T-cell (primary cell): ENCODE data around the gene KTI12. TPM values are rescaled to one million over a fixed set of nuclear protein-coding genes. Genes with fewer than 3 reads are reported as not detected.

ENCODE experiments used
- ATAC-seq, 4 experiments: fragments of 200-7000 bp in 3 of 4; fragments of 150-1000 bp in 1 of 4; cut with Tn5 transposase; replicated peaks in 1 of 4; 1 replicate in 3 of 4; 2 replicates in 1 of 4; pipeline ENCODE4 v1.10.0; 2021; ENCODE audit warnings: moderate library complexity in 3 of 4, mild to moderate bottlenecking in 2 of 4, moderate number of reproducible peaks in 1 of 4
- CTCF ChIA-PET, 2 donors: fragments of 300-600 bp; sonication (Branson Sonifier 250); formaldehyde crosslinking; loops; one replicate each; lab custom pipeline; 2022; ENCODE audit warnings: antibody characterized with exemption in 2 of 2; lab: Charles Lee
- POLR2A ChIA-PET, 2 donors: fragments of 300-600 bp; sonication (Branson Sonifier 250); formaldehyde crosslinking; loops; one replicate each; lab custom pipeline; 2022; ENCODE audit warnings: antibody characterized with exemption in 2 of 2; lab: Charles Lee
- DNase-seq, 35 experiments: peaks; one replicate each; pipeline versions ENCODE4 v3.0.0 to v3.0.0-alpha.2; 2013 to 2023
- H3K27ac ChIP-seq: one replicate; pipeline ENCODE4 v1.5.1; 2013; ENCODE audit warnings: low read length
- H3K27me3 ChIP-seq, 2 experiments: replicated peaks in 1 of 2; 1 replicate in 1 of 2; 2 replicates in 1 of 2; pipeline versions ENCODE4 v1.6.1 to v1.7.0; 2013; ENCODE audit warnings: low read length in 1 of 2, mixed read lengths in 1 of 2; ENCODE audit not compliant: control insufficient read depth in 2 of 2, insufficient read depth in 2 of 2; ENCODE audit errors: extremely low read depth in 1 of 2
- H3K36me3 ChIP-seq, 2 donors: 1 replicate in 1 of 2; 2 replicates in 1 of 2; pipeline versions ENCODE4 v1.6.1 to v1.7.0; 2013; ENCODE audit warnings: low read length in 1 of 2; ENCODE audit not compliant: control insufficient read depth in 2 of 2, insufficient read depth in 1 of 2; ENCODE audit errors: extremely low read depth in 1 of 2
- H3K4me1 ChIP-seq, 2 experiments: 1 replicate in 1 of 2; 2 replicates in 1 of 2; pipeline versions ENCODE4 v1.6.1 to v1.7.0; 2013; ENCODE audit warnings: low read length in 2 of 2, mixed read lengths in 1 of 2; ENCODE audit not compliant: insufficient read depth in 2 of 2, control insufficient read depth in 1 of 2; ENCODE audit errors: extremely low read depth in 1 of 2
- H3K4me3 ChIP-seq, 2 donors: 1 replicate in 1 of 2; 2 replicates in 1 of 2; pipeline versions ENCODE4 v1.5.1 to v1.7.0; 2013; ENCODE audit warnings: mild to moderate bottlenecking in 2 of 2, low read length in 1 of 2, moderate library complexity in 1 of 2; ENCODE audit not compliant: control insufficient read depth in 1 of 2; ENCODE audit errors: extremely low read depth in 1 of 2
- H3K9me3 ChIP-seq: 2 replicates; pipeline ENCODE4 v1.7.0; 2013
- H3K27ac Mint-ChIP-seq, 2 donors: one replicate each; pipeline ENCODE4 v1.8.0; 2020 to 2021; ENCODE audit warnings: mild to moderate bottlenecking in 2 of 2, mixed read lengths in 2 of 2
- H3K27me3 Mint-ChIP-seq, 2 donors: one replicate each; pipeline ENCODE4 v1.8.0; 2021 to 2022; ENCODE audit warnings: mixed read lengths in 2 of 2
- H3K36me3 Mint-ChIP-seq: one replicate; pipeline ENCODE4 v1.8.0; 2021; ENCODE audit warnings: mixed read lengths
- H3K4me1 Mint-ChIP-seq, 3 donors: one replicate each; pipeline ENCODE4 v1.8.0; 2020 to 2022; ENCODE audit warnings: mixed read lengths in 3 of 3, mild to moderate bottlenecking in 1 of 3
- H3K4me3 Mint-ChIP-seq, 3 donors: one replicate each; pipeline ENCODE4 v1.8.0; 2020 to 2022; ENCODE audit warnings: mild to moderate bottlenecking in 3 of 3, mixed read lengths in 3 of 3, moderate library complexity in 3 of 3
- H3K9me3 Mint-ChIP-seq, 3 donors: one replicate each; pipeline ENCODE4 v1.8.0; 2020 to 2022; ENCODE audit warnings: mixed read lengths in 3 of 3
- WGBS: methylation state at CpG from one replicate; pipeline ENCODE4 v1.1.5; 2013; ENCODE audit warnings: missing lambda C conversion rate; ENCODE audit not compliant: insufficient coverage; 5-methylcytosine and 5-hydroxymethylcytosine counted together
- total RNA-seq, 35 experiments: library from RNA in 6 of 35; stranded (reverse) in 6 of 35; fragments of 120-200 nt in 1 of 35; gene quantifications; one replicate each; pipeline versions ENCODE4 v1.2.1 to v1.2.4 and lab custom pipeline; 2013 to 2026

KTI12 gene
- total RNA-seq, 5 donors from 2014 or later (not counting 1 experiment from before 2014, with no cell fraction given), result 15.3 to 25.4 (median 18.1) TPM

- Mint-ChIP-seq H3K4me1 (no peaks in the 10 kb centered on the region), H3K27me3 (peaks cover 19 to 35% of the 10 kb centered on the region in 2 donors), H3K36me3 (no peaks in the 10 kb centered on the region), H3K27ac (no peak overlapping the region), H3K9me3 (no peaks in the 10 kb centered on the region), H3K4me3 (no peak overlapping the region)
- Histone ChIP-seq H3K9me3 (no peaks in the 10 kb centered on the region), H3K27ac (no peak overlapping the region), H3K4me3 (no peak overlapping the region), H3K4me1 (no peaks in the 10 kb centered on the region), H3K27me3 (peaks cover 3 to 5% of the 10 kb centered on the region in 2 experiments), H3K36me3 (no peaks in the 10 kb centered on the region)
- POLR2A ChIA-PET, result no interaction called here
- ATAC-seq (peak; percentile 84 to 90 (median 85)), DNase-seq (peak in 23 of 35 experiments; percentile 4 to 87 (median 25))
- CTCF ChIA-PET, result interaction anchor here in 1 of 2 donors (0.5 kb wide), 1 partner anchor 104 kb away, joined by 4 read pairs; no protein-coding TSS in a partner anchor
- 20% methylated on average over 3 of the region's 9 CpGs for WGBS
Observed at GRCh38 chr1:52002038-52002917, 31.3 kb downstream of the KTI12 start.

- H3K27me3 Mint-ChIP-seq, result peaks cover 8 to 22% of the 10 kb centered on the region in 2 donors
- WGBS, result 57% methylated on average over 1 of the region's 1 CpG
- H3K4me1 Mint-ChIP-seq, result no peaks in the 10 kb centered on the region
- ChIA-PET POLR2A (no interaction called here), CTCF (interaction anchor here in 1 of 2 donors (1.1 kb wide), 1 partner anchor 102 kb away, joined by 5 read pairs; no protein-coding TSS in a partner anchor)
- Histone ChIP-seq H3K27me3 (peaks cover 2 to 12% of the 10 kb centered on the region in 2 experiments), H3K36me3 (no peaks in the 10 kb centered on the region), H3K27ac (no peak overlapping the region), H3K4me3 (no peak overlapping the region), H3K9me3 (no peaks in the 10 kb centered on the region), H3K4me1 (no peaks in the 10 kb centered on the region)
- no peak overlapping the region for H3K27ac Mint-ChIP-seq
- H3K4me3 Mint-ChIP-seq, result no peak overlapping the region
- H3K9me3 Mint-ChIP-seq, result no peaks in the 10 kb centered on the region
- DNase-seq (no peak), ATAC-seq (no peak)
- no peaks in the 10 kb centered on the region for H3K36me3 Mint-ChIP-seq
Observed at GRCh38 chr1:51998701-51999100, 34.9 kb downstream of the KTI12 start.

- Histone ChIP-seq H3K27me3 (peaks cover 2 to 14% of the 10 kb centered on the region in 2 experiments), H3K9me3 (no peaks in the 10 kb centered on the region), H3K36me3 (no peaks in the 10 kb centered on the region), H3K27ac (no peak overlapping the region), H3K4me3 (no peak overlapping the region), H3K4me1 (no peaks in the 10 kb centered on the region)
- H3K9me3 Mint-ChIP-seq, result no peaks in the 10 kb centered on the region
- ChIA-PET CTCF (no interaction called here), POLR2A (no interaction called here)
- DNase-seq (no peak), ATAC-seq (no peak)
- H3K27ac Mint-ChIP-seq, result no peak overlapping the region
- 76% methylated on average over 4 of the region's 5 CpGs for WGBS
- H3K36me3 Mint-ChIP-seq, result no peaks in the 10 kb centered on the region
- no peaks in the 10 kb centered on the region for H3K4me1 Mint-ChIP-seq
- peaks cover 15 to 24% of the 10 kb centered on the region in 2 donors for H3K27me3 Mint-ChIP-seq
- H3K4me3 Mint-ChIP-seq, result no peak overlapping the region
Observed at GRCh38 chr1:51997974-51998382, 35.6 kb downstream of the KTI12 start.

GRCh38 chr1:51990478-51990965 lies 43.1 kb downstream of the KTI12 start, which contains the start of gene RAB3B:
Gene RAB3B, minus strand, starts transcription at chr1:51990700. Its CDS starts 13,583 bp downstream, at chr1:51977117.
- Mint-ChIP-seq H3K36me3 (no peaks in the 10 kb centered on the region), H3K4me1 (peaks cover 12 to 26% (median 22%) of the 10 kb centered on the region in 3 donors), H3K4me3 (peak within 1 kb of the TSS; percentile 78 to 85 (median 84)), H3K9me3 (no peaks in the 10 kb centered on the region), H3K27me3 (peaks cover 31 to 37% of the 10 kb centered on the region in 2 donors), H3K27ac (peak within 1 kb of the TSS; percentile 19 to 22)
- CTCF ChIA-PET, result interaction anchor here in 1 of 2 donors (0.7 kb wide), 1 partner anchor 17 kb away, joined by 4 read pairs; no protein-coding TSS in a partner anchor
- under 1% methylated on average over 44 of the region's 46 CpGs for WGBS
- POLR2A ChIA-PET, result no interaction called here
- H3K9me3 ChIP-seq, result no peaks in the 10 kb centered on the region
- H3K4me1 ChIP-seq, result peaks cover 3 to 8% of the 10 kb centered on the region in 2 experiments
- ATAC-seq (peak; percentile 87 to 97 (median 93)), DNase-seq (peak; percentile 12 to 80 (median 45))
- H3K4me3 ChIP-seq, result peak within 1 kb of the TSS; percentile 41 to 61
- peaks cover 15 to 37% of the 10 kb centered on the region in 2 experiments for H3K27me3 ChIP-seq
- no peak within 1 kb of the TSS for H3K27ac ChIP-seq
- H3K36me3 ChIP-seq, result no peaks in the 10 kb centered on the region

GRCh38 chr1:51989582-51990477 lies 43.8 kb downstream of the KTI12 start:
- DNase-seq (peak in 5 of 35 experiments; percentile 0 to 14 (median 2)), ATAC-seq (no peak)
- Histone ChIP-seq H3K9me3 (no peaks in the 10 kb centered on the region), H3K27me3 (peaks cover 15 to 34% of the 10 kb centered on the region in 2 experiments), H3K27ac (no peak overlapping the region), H3K36me3 (no peaks in the 10 kb centered on the region), H3K4me1 (peaks cover 3 to 8% of the 10 kb centered on the region in 2 experiments), H3K4me3 (peak overlapping the region in 1 of 2 donors; percentile 41)
- WGBS, result 39% methylated on average over 20 of the region's 47 CpGs
- Mint-ChIP-seq H3K9me3 (no peaks in the 10 kb centered on the region), H3K27ac (no peak overlapping the region), H3K36me3 (no peaks in the 10 kb centered on the region), H3K27me3 (peaks cover 31 to 37% of the 10 kb centered on the region in 2 donors), H3K4me3 (peak overlapping the region; percentile 41 to 84 (median 53)), H3K4me1 (peaks cover 12 to 26% (median 22%) of the 10 kb centered on the region in 3 donors)
- ChIA-PET POLR2A (no interaction called here), CTCF (interaction anchor here in 1 of 2 donors (0.7 kb wide), 1 partner anchor 18 kb away, joined by 4 read pairs; no protein-coding TSS in a partner anchor)
